Lower leg skin (tissue), 3 donors: ENCODE measurements around the gene VPS8.

ENCODE experiments used
- POLR2A ChIP-seq, 2 donors: fragments of 450-650 bp; IDR thresholded peaks; one replicate each; pipeline ENCODE4 v1.6.1; 2016 to 2017; ENCODE audit warnings: antibody characterized with exemption in 2 of 2, mild to moderate bottlenecking in 1 of 2, moderate library complexity in 1 of 2
- TF ChIP-seq, protein P1 (sequence below), 3 donors: fragments of 450-650 bp; IDR thresholded peaks; one replicate each; pipeline ENCODE4 v1.5.1; 2016; ENCODE audit warnings: antibody characterized with exemption in 3 of 3, mild to moderate bottlenecking in 3 of 3, moderate library complexity in 2 of 3

DNA sequence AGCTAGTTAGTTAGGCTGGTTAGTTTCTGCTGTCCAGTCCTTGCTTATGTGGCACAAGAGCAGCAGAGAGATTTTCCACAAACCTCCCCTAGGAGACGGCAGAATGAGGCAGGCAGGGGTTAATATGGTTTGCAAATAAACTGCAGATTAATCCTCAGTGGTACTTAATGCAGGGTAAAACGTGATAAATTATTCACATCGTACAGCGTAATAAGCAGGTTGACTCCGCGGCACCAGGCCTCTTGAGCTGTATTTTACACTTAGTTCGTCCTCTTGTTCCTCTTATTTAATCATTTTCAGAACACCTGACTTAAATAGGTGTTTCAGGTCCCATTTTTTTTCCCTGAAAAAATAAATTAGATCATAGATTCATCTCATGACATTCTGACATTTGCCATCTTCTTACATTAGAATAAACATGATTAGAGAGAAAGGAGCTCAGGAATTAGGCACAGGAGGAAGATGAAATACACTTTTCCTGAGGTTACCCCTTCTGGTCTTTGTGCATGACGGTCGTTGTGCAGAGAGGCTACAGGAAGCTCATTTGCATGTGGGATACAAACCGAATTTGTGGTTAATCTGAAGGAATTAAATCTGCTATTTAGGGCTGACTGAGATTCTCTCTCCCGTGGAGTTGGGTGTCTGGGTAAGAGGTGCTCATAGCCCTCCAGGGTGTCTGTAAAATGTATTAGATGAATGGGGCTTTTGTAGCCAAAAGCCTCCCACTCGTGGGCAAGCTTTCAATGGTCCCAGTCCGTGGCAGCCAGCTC lies 27.1 kb upstream of the VPS8 start:
- TF ChIP-seq, protein P1, sequence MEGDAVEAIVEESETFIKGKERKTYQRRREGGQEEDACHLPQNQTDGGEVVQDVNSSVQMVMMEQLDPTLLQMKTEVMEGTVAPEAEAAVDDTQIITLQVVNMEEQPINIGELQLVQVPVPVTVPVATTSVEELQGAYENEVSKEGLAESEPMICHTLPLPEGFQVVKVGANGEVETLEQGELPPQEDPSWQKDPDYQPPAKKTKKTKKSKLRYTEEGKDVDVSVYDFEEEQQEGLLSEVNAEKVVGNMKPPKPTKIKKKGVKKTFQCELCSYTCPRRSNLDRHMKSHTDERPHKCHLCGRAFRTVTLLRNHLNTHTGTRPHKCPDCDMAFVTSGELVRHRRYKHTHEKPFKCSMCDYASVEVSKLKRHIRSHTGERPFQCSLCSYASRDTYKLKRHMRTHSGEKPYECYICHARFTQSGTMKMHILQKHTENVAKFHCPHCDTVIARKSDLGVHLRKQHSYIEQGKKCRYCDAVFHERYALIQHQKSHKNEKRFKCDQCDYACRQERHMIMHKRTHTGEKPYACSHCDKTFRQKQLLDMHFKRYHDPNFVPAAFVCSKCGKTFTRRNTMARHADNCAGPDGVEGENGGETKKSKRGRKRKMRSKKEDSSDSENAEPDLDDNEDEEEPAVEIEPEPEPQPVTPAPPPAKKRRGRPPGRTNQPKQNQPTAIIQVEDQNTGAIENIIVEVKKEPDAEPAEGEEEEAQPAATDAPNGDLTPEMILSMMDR (IDR thresholded peaks at IDR 0.05) = no peak
- TF ChIP-seq POLR2A (IDR thresholded peaks at IDR 0.05) = no peak
